ENCODE data around the gene IL1A. TPM values are rescaled to one million over a fixed set of nuclear protein-coding genes. Genes with fewer than 3 reads are reported as not detected.

Gene IL1A
- total RNA-seq, 1 donor from 2014 or later = 4.4 TPM

GRCh38 chr2:112820343-112820742 lies 36.0 kb upstream of the IL1A start:
- Mint-ChIP-seq H3K27me3 (ENCODE audit: low read depth) (peaks cover 2% of the 10 kb centered on the region), H3K9me3 (no peaks in the 10 kb centered on the region), H3K36me3 (no peaks in the 10 kb centered on the region), H3K4me1 (peaks cover 9% of the 10 kb centered on the region), H3K27ac (no peak overlapping the region), H3K4me3 (no peak overlapping the region)
- no peak for TF ChIP-seq CTCF (IDR thresholded peaks at IDR 0.05; ENCODE audit: unreplicated experiment)
- DNase-seq (ENCODE audit: low spot score in 2 of 2, unreplicated experiment in 2 of 2) = no peak

- H3K4me1 Mint-ChIP-seq = peaks cover 15% of the 10 kb centered on the region
- H3K9me3 Mint-ChIP-seq = no peaks in the 10 kb centered on the region
- DNase-seq (ENCODE audit: low spot score in 2 of 2, unreplicated experiment in 2 of 2) = no peak
- peaks cover 2% of the 10 kb centered on the region for H3K27me3 Mint-ChIP-seq (ENCODE audit: low read depth)
- H3K4me3 Mint-ChIP-seq = no peak overlapping the region
- TF ChIP-seq CTCF (IDR thresholded peaks at IDR 0.05; ENCODE audit: unreplicated experiment) = no peak
- H3K27ac Mint-ChIP-seq = no peak overlapping the region
- H3K36me3 Mint-ChIP-seq = no peaks in the 10 kb centered on the region
These were observed 34.8 kb upstream of the IL1A start for GRCh38 chr2:112819081-112819480.

GRCh38 chr2:112818094-112818902 lies 34.0 kb upstream of the IL1A start:
- DNase-seq (ENCODE audit: low spot score in 2 of 2, unreplicated experiment in 2 of 2) = no peak
- Mint-ChIP-seq H3K4me1 (peaks cover 21% of the 10 kb centered on the region), H3K27me3 (ENCODE audit: low read depth) (peaks cover 2% of the 10 kb centered on the region), H3K27ac (no peak overlapping the region), H3K36me3 (no peaks in the 10 kb centered on the region), H3K9me3 (no peaks in the 10 kb centered on the region), H3K4me3 (no peak overlapping the region)
- no peak for TF ChIP-seq CTCF (IDR thresholded peaks at IDR 0.05; ENCODE audit: unreplicated experiment)

- Mint-ChIP-seq H3K4me1 (peaks cover 32% of the 10 kb centered on the region), H3K4me3 (no peak overlapping the region), H3K9me3 (no peaks in the 10 kb centered on the region), H3K27ac (no peak overlapping the region), H3K36me3 (no peaks in the 10 kb centered on the region), H3K27me3 (ENCODE audit: low read depth) (no peaks in the 10 kb centered on the region)
- no peak for TF ChIP-seq CTCF (IDR thresholded peaks at IDR 0.05; ENCODE audit: unreplicated experiment)
- no peak for DNase-seq (ENCODE audit: low spot score in 2 of 2, unreplicated experiment in 2 of 2)
These were observed 32.9 kb upstream of the IL1A start for GRCh38 chr2:112817082-112817689.

- H3K4me3 Mint-ChIP-seq = no peak overlapping the region
- H3K9me3 Mint-ChIP-seq = no peaks in the 10 kb centered on the region
- peak overlapping the region; percentile 94 for H3K27ac Mint-ChIP-seq
- H3K36me3 Mint-ChIP-seq = no peaks in the 10 kb centered on the region
- TF ChIP-seq CTCF (IDR thresholded peaks at IDR 0.05; ENCODE audit: unreplicated experiment) = no peak
- H3K4me1 Mint-ChIP-seq = peaks cover 37% of the 10 kb centered on the region
- no peaks in the 10 kb centered on the region for H3K27me3 Mint-ChIP-seq (ENCODE audit: low read depth)
- DNase-seq (ENCODE audit: low spot score in 2 of 2, unreplicated experiment in 2 of 2) = no peak
These were observed 30.0 kb upstream of the IL1A start for GRCh38 chr2:112814278-112814677.
